ENCODE results near the gene URB1.

The URB1 gene

DNA sequence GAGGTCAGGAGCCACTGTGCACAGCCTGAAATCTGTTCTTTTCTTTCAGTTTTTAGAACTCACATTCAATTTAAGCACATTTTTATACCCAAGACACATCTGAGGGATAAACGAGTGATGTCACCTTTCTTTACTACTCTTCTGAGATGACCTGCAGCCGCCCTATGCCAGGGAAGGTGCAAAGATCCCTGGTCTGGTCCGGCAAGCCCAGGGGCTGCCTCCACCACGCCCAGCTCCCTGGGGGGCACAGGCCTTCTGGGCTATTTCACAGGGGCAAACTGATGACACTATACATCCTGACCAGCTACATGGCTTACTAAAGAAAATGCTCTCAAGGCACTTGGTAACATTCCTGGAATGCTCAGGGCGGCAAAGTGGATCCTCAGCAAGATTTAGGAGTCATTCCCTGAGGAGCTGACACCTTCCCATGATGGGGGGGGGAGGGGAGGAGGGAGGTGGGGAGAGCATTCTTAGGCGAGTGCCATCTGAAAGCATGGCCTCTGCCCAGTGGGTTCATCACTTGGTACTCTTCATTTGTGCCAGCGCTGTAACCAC is 82.8 kb downstream of the URB1 start:
- FAIRE-seq (no peak), DNase-seq (ENCODE audit: insufficient read length, low spot score) (no peak)
- TF ChIP-seq CTCF (IDR thresholded peaks at IDR 0.05; ENCODE audit: insufficient read depth, missing control alignments): no peak

DNA sequence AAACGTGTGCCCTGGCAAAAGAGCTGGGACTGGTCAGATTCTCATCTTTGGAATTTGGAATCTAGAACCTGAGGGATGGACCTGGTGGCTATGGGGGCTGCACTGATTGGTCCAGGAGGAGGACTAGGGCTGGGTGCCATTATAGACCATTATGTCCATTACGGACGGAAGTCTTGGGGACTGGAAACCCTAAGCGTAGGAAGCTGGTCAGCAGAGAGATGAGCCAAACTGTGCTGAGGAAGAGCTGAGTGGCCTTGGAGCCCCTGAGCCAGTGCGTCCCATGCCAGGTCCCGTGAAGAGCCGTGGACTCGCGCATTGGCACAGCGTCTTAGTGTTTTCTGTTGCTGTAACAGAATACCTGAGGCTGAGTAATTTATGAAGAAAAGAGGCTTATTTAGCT is 84.1 kb downstream of the URB1 start:
- no peak for FAIRE-seq
- TF ChIP-seq CTCF (IDR thresholded peaks at IDR 0.05; ENCODE audit: insufficient read depth, missing control alignments): no peak
- no peak for DNase-seq (ENCODE audit: insufficient read length, low spot score)

DNA sequence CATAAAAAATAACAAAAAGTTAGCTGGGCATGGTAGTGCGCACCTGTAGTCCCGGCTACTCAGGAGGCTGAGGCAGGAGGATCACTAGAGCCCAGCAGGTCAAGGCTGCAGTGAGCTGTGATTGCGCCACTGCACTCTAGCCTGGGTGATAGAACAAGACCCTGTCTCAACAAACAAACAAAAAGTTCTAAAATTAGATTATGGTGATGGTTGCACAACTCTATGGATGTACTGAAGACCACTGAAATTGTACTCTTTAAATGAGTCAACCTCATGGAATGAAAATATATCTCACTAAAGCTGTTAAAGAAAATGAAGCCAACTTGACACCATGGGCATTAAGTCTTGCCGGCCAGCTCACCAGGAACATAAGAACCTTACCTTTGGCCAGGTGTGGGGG is 85.1 kb downstream of the URB1 start:
- no peak for FAIRE-seq
- no peak for DNase-seq (ENCODE audit: insufficient read length, low spot score)
- no peak for TF ChIP-seq CTCF (IDR thresholded peaks at IDR 0.05; ENCODE audit: insufficient read depth, missing control alignments)

DNA sequence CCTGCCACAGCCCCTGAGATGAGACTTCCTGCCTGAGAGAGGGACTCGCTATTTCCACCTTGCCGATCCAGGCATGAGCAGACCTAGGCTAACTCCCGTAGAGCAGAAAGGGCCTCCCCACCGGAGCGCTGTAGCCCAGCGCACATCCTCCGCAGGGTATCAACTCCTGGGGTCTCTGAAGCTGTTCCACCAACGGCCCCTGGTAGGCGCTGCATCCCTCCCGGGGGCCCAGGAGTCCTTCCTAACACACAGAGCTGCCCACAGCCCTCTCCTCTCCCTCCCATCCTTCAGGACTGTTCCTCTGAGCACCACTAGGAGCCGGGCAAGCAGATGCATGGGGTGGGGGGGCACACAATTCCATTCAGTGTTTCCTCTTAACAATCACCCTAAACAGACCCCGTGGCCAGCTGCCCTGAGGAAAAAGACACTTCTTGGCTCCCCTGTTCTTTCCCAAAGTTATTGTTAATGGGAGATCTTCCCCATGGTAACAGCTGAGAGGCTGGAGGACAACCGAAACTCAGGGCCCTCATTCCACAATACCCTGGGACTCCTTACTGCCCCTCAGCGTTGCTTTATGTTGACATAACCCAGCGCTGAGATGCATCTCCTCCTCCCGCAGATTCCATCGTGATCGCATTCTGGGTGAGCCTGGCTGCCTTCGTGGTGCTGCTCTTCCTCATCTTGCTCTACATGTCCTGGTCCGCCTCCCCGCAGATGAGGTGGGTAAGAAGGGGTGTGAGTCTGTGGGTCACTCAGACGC is 86.6 kb downstream of the URB1 start:
- no peak for DNase-seq (ENCODE audit: insufficient read length, low spot score)
- no peak for TF ChIP-seq CTCF (IDR thresholded peaks at IDR 0.05; ENCODE audit: insufficient read depth, missing control alignments)
- no peak for FAIRE-seq

DNA sequence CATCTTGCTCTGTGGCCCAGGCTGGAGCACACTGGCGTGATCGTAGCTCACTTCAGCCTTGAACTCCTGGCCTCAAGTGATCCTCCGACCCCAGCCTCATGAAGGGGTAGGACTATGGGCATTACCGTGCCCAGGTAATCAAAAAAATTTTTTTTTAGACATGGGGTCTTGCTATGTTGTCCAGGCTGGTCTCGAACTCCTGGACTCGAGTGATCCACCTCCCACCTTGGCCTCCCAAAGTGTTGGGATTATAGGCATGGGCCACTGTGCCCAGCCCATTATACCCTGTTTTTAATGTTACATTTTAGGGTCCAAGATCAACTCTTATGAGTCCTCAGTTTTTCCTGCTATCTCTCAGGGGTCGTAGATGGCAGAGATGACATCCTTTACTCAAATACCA is 87.8 kb downstream of the URB1 start:
- TF ChIP-seq CTCF (IDR thresholded peaks at IDR 0.05; ENCODE audit: insufficient read depth, missing control alignments): no peak
- FAIRE-seq (no peak), DNase-seq (ENCODE audit: insufficient read length, low spot score) (no peak)

DNA sequence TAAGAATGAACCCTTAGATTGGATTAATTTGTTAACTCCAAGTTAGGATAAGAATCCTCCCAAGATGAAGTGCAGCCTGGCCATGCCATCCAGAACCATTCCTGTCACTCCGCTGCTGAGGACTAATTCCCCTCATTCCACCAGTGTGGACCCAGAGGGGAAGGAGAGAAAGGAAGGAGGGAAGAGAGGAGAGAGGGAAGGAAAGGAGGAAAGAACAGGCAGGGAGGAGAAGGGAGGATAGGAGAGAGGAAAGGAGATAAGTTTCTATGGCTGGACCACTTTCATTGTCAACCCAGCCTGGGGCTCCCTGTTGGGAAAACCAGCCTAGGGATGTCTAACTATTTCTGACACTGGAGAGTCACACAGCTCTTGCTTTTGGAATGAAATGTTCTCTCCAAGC is 89.4 kb downstream of the URB1 start:
- FAIRE-seq (no peak), DNase-seq (ENCODE audit: insufficient read length, low spot score) (no peak)
- TF ChIP-seq CTCF (IDR thresholded peaks at IDR 0.05; ENCODE audit: insufficient read depth, missing control alignments): no peak

DNA sequence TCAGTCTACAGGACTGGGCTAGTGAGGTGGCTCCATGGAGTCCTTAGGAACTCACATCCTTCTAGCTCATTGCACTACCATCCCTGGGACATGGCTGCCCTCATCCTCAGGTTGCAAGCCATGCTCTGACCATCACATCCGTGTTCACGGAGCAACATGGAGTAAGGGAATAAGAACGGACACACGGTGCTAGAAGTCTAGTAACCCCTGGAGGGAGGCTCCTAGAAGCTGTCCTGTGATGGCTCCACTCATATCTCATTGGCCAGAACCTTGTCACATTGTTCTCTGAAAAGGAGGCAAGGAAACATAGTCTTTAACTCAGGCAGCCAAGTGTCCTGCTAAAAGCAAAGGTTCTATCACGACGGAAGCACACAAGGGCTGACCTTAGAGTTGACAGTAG is 90.3 kb downstream of the URB1 start:
- DNase-seq (ENCODE audit: insufficient read length, low spot score) (no peak), FAIRE-seq (no peak)
- no peak for TF ChIP-seq CTCF (IDR thresholded peaks at IDR 0.05; ENCODE audit: insufficient read depth, missing control alignments)
